HepG2 (cell line): Measurements from ENCODE around the gene OPRL1. TPM values are rescaled to one million over a fixed set of nuclear protein-coding genes. Genes with fewer than 3 reads are reported as not detected.

Experiments used
- E2F2 ChIP-seq: sonication (generic); formaldehyde crosslinking; IDR thresholded peaks from 2 replicates; pipeline ENCODE4 v1.4.0; 2020; ENCODE audit warnings: missing genetic modification reagents, borderline replicate concordance
- HIC2 ChIP-seq: sonication (generic); formaldehyde crosslinking; IDR thresholded peaks from 2 replicates; pipeline ENCODE4 v1.9.0; 2022; ENCODE audit warnings: low read depth, missing genetic modification reagents
- KIAA2018 ChIP-seq: sonication (generic); formaldehyde crosslinking; IDR thresholded peaks from 2 replicates; pipeline ENCODE4 v1.5.0; 2020; ENCODE audit warnings: mild to moderate bottlenecking, missing genetic modification reagents, borderline replicate concordance
- RFX5 ChIP-seq: IDR thresholded peaks from 2 replicates; pipeline ENCODE4 v1.6.1; 2011; ENCODE audit warnings: low read depth, low read length, improper control_type of control experiment
- SPEN ChIP-seq: sonication (generic); formaldehyde crosslinking; IDR thresholded peaks from 2 replicates; pipeline ENCODE4 v1.5.1; 2020; ENCODE audit warnings: low read depth, mild to moderate bottlenecking, missing genetic modification reagents
- ZNF280D ChIP-seq: sonication (generic); formaldehyde crosslinking; IDR thresholded peaks from 2 replicates; pipeline ENCODE4 v1.5.1; 2020; ENCODE audit warnings: mild to moderate bottlenecking, missing genetic modification reagents
- ZNF317 ChIP-seq: sonication (generic); formaldehyde crosslinking; IDR thresholded peaks from 2 replicates; pipeline ENCODE4 v1.5.0; 2020; ENCODE audit warnings: mild to moderate bottlenecking, missing genetic modification reagents
- ZNF326 ChIP-seq: sonication (generic); formaldehyde crosslinking; IDR thresholded peaks from 2 replicates; pipeline ENCODE4 v1.4.0; 2020; ENCODE audit warnings: missing genetic modification reagents, borderline replicate concordance
- ZNF331 ChIP-seq: sonication (generic); formaldehyde crosslinking; IDR thresholded peaks from 2 replicates; pipeline ENCODE4 v1.4.0; 2020; ENCODE audit warnings: missing genetic modification reagents
- ZNF335 ChIP-seq: sonication (generic); formaldehyde crosslinking; IDR thresholded peaks from 2 replicates; pipeline ENCODE4 v1.4.0; 2020; ENCODE audit warnings: missing genetic modification reagents
- ZNF546 ChIP-seq: sonication (generic); formaldehyde crosslinking; conservative IDR thresholded peaks from 2 replicates; pipeline ENCODE4 v1.8.1; 2023; ENCODE audit warnings: mild to moderate bottlenecking, missing genetic modification reagents
- polyA plus RNA-seq, 8 experiments: library from polyadenylated mRNA; depleted of rRNA in 3 of 8; stranded (reverse) in 7 of 8; unstranded in 1 of 8; fragments of >200 nt; fragmentation: Illumina TruSeq in 4 of 8; extraction: Trizol in 4 of 8; gene quantifications; 2 replicates each; pipeline versions ENCODE4 v1.2.1 to v1.2.3, GENCODE V29; 2011 to 2016; ENCODE audit warnings: low read depth in 4 of 8, missing spikeins in 1 of 8, mixed read lengths in 1 of 8; ENCODE audit not compliant: insufficient read depth in 1 of 8
- total RNA-seq, 5 experiments: library from RNA; depleted of rRNA; stranded (reverse); fragments of >200 nt; fragmentation: Illumina TruSeq; extraction: Trizol; gene quantifications; 2 replicates each; pipeline ENCODE4 v1.2.3, GENCODE V29; 2016; ENCODE audit warnings: low read depth in 1 of 5

The OPRL1 gene
- total and polyA plus RNA-seq, 2 of the 13 experiments (the other 11 are each of a cell fraction or from before 2014, with no cell fraction given), result 0.35 to 0.71 TPM

- TF ChIP-seq KIAA2018 (peak; percentile 2; the same call in 1 of the 2 replicates), ZNF331 (CRISPR knock-in tag) (peak; percentile 46; the same call in 1 of the 2 replicates), ZNF546 (CRISPR knock-in tag) (no peak; the same call in 1 of the 2 replicates), ZNF335 (peak; percentile 43; the same call in 1 of the 2 replicates), SPEN (CRISPR knock-in tag) (peak; percentile 79), HIC2 (CRISPR knock-in tag) (peak; percentile 42; the same call in 1 of the 2 replicates), ZNF280D (CRISPR knock-in tag) (peak; percentile 95), RFX5 (0 out of 2 replicates have a peak, but pooled peaks have one; percentile 9), ZNF317 (peak; percentile 30; the same call in 1 of the 2 replicates), E2F2 (CRISPR knock-in tag) (0 out of 2 replicates have a peak, but pooled peaks have one; percentile 86), ZNF326 (CRISPR knock-in tag) (no peak)
Measured at GRCh38 chr20:64057628-64058498, 22.0 kb upstream of the OPRL1 start (continued).
